Measurements from ENCODE around the gene INVS.
"Not testable (repeated sequence)": the region's sequence is repeated elsewhere in the genome, so short reads cannot be mapped to it uniquely, and the experiment has no call there.

INVS gene

GRCh38 chr9:100197553-100197952 lies 98.5 kb downstream of the INVS start:
- no peak for DNase-seq

GRCh38 chr9:100202806-100203205 lies 103.8 kb downstream of the INVS start:
- DNase-seq: no peak

GRCh38 chr9:100204796-100205195 lies 105.8 kb downstream of the INVS start:
- DNase-seq: no peak

- no peak for DNase-seq
Measured at GRCh38 chr9:100206899-100207298, 107.9 kb downstream of the INVS start.

- no peak for DNase-seq
Measured at GRCh38 chr9:100208673-100209072, 109.6 kb downstream of the INVS start.

GRCh38 chr9:100211476-100211875 lies 112.4 kb downstream of the INVS start:
- DNase-seq: peak; percentile 78

GRCh38 chr9:100213730-100214477 lies 114.9 kb downstream of the INVS start:
- DNase-seq: no peak

GRCh38 chr9:100216178-100216787 lies 117.2 kb downstream of the INVS start:
- peak; percentile 29 for DNase-seq

GRCh38 chr9:100217536-100217935 lies 118.5 kb downstream of the INVS start:
- no peak for DNase-seq

GRCh38 chr9:100219347-100219746 lies 120.3 kb downstream of the INVS start:
- no peak for DNase-seq

GRCh38 chr9:100220936-100221335 lies 121.9 kb downstream of the INVS start:
- DNase-seq: no peak

GRCh38 chr9:100221538-100221937 lies 122.5 kb downstream of the INVS start:
- no peak for DNase-seq

GRCh38 chr9:100222674-100223073 lies 123.6 kb downstream of the INVS start:
- no peak for DNase-seq

GRCh38 chr9:100227636-100228035 lies 128.6 kb downstream of the INVS start:
- DNase-seq: no peak

- no peak for DNase-seq
Measured at GRCh38 chr9:100228352-100228869, 129.4 kb downstream of the INVS start.

GRCh38 chr9:100229136-100229535 lies 130.1 kb downstream of the INVS start:
- DNase-seq: no peak

GRCh38 chr9:100229561-100229960 lies 130.5 kb downstream of the INVS start:
- DNase-seq: no peak

GRCh38 chr9:100236986-100237385 lies 137.9 kb downstream of the INVS start:
- DNase-seq: not testable (repeated sequence)

GRCh38 chr9:100240512-100240911 lies 141.5 kb downstream of the INVS start:
- no peak for DNase-seq

GRCh38 chr9:100267211-100267610 lies 168.2 kb downstream of the INVS start:
- no peak for DNase-seq

- no peak for DNase-seq
Measured at GRCh38 chr9:100268271-100268670, 169.2 kb downstream of the INVS start.

- no peak for DNase-seq
Measured at GRCh38 chr9:100269656-100270055, 170.6 kb downstream of the INVS start.

- no peak for DNase-seq
Measured at GRCh38 chr9:100277166-100277979, 178.3 kb downstream of the INVS start.

- no peak for DNase-seq
Measured at GRCh38 chr9:100281066-100281465, 182.0 kb downstream of the INVS start.

All from femur (tissue), 1 donor.